GM12878 (cell line): Measurements from ENCODE around the gene ANKS1A. TPM values are rescaled to one million over a fixed set of nuclear protein-coding genes. Genes with fewer than 3 reads are reported as not detected.

ENCODE experiments used
- BRCA1 ChIP-seq: IDR thresholded peaks from 2 replicates; pipeline ENCODE4 v1.6.1; 2011; ENCODE audit warnings: low read depth, low read length, improper control_type of control experiment
- EED ChIP-seq: sonication (generic); IDR thresholded peaks from 2 replicates; pipeline ENCODE4 v1.6.1; 2016; ENCODE audit warnings: antibody characterized with exemption, low read depth
- ELK1 ChIP-seq: IDR thresholded peaks from 2 replicates; pipeline ENCODE4 v1.6.1; 2012; ENCODE audit warnings: low read depth, low read length, improper control_type of control experiment
- ETV6 ChIP-seq, 2 experiments: fragments of 450-650 bp in 1 of 2; IDR thresholded peaks in 1 of 2; conservative IDR thresholded peaks in 1 of 2; 2 replicates each; pipeline ENCODE4 v1.6.1; 2014; ENCODE audit warnings: antibody characterized with exemption in 1 of 2, borderline replicate concordance in 1 of 2, low read depth in 1 of 2, mild to moderate bottlenecking in 1 of 2, moderate library complexity in 1 of 2
- EZH2 ChIP-seq: IDR thresholded peaks from 2 replicates; pipeline ENCODE4 v1.6.1; 2012; ENCODE audit warnings: low read depth, mild to moderate bottlenecking, control low read depth, inconsistent platforms, low read length, borderline replicate concordance; ENCODE audit not compliant: control insufficient read depth
- GATAD2B ChIP-seq: fragments of 450-650 bp; conservative IDR thresholded peaks from 2 replicates; pipeline ENCODE4 v1.6.1; 2017; ENCODE audit warnings: low read depth, mild to moderate bottlenecking, moderate library complexity
- HDAC2 ChIP-seq: fragments of 200-600 bp; sonication (generic); IDR thresholded peaks from 2 replicates; pipeline ENCODE4 v1.6.1; 2017
- HDGF ChIP-seq: fragments of 450-650 bp; IDR thresholded peaks from 2 replicates; pipeline ENCODE4 v1.6.1; 2016; ENCODE audit warnings: antibody characterized with exemption
- MTA2 ChIP-seq: fragments of 450-650 bp; IDR thresholded peaks from 2 replicates; pipeline ENCODE4 v1.6.1; 2016; ENCODE audit warnings: low read depth, mild to moderate bottlenecking, moderate library complexity
- NKRF ChIP-seq: fragments of 450-650 bp; conservative IDR thresholded peaks from 2 replicates; pipeline ENCODE4 v1.6.1; 2017; ENCODE audit warnings: mild to moderate bottlenecking, moderate library complexity
- PBX3 ChIP-seq: IDR thresholded peaks from 2 replicates; pipeline ENCODE4 v1.6.1; 2011; ENCODE audit warnings: mild to moderate bottlenecking, low read depth, low read length, moderate library complexity; ENCODE audit not compliant: insufficient replicate concordance
- RBBP5 ChIP-seq: fragments of 200-600 bp; sonication (generic); conservative IDR thresholded peaks from 2 replicates; pipeline ENCODE4 v1.6.1; 2016
- RCOR1 ChIP-seq: conservative IDR thresholded peaks from 2 replicates; pipeline ENCODE4 v1.6.1; 2012; ENCODE audit warnings: low read depth, low read length, improper control_type of control experiment
- SIN3A ChIP-seq: IDR thresholded peaks from 2 replicates; pipeline ENCODE4 v1.6.1; 2012; ENCODE audit warnings: low read depth, low read length, improper control_type of control experiment
- SRF ChIP-seq, 2 experiments: IDR thresholded peaks; 2 replicates each; pipeline ENCODE4 v1.6.1; 2011; ENCODE audit warnings: low read depth in 2 of 2, low read length in 2 of 2, mild to moderate bottlenecking in 1 of 2, moderate library complexity in 1 of 2
- SUPT20H ChIP-seq: IDR thresholded peaks from 2 replicates; pipeline ENCODE4 v1.6.1; 2011; ENCODE audit warnings: low read depth, mild to moderate bottlenecking, low read length, moderate library complexity, borderline replicate concordance; ENCODE audit not compliant: control insufficient read depth
- YBX1 ChIP-seq: fragments of 450-650 bp; IDR thresholded peaks from 2 replicates; pipeline ENCODE4 v1.6.1; 2016; ENCODE audit warnings: antibody characterized with exemption
- ZNF384 ChIP-seq: IDR thresholded peaks from 2 replicates; pipeline ENCODE4 v1.6.1; 2012; ENCODE audit warnings: low read depth, mild to moderate bottlenecking, low read length, improper control_type of control experiment, borderline replicate concordance
- ZNF592 ChIP-seq: fragments of 450-650 bp; IDR thresholded peaks from 2 replicates; pipeline ENCODE4 v1.6.1; 2017; ENCODE audit warnings: mild to moderate bottlenecking, moderate library complexity
- ZSCAN29 ChIP-seq: fragments of 450-650 bp; IDR thresholded peaks from 2 replicates; pipeline ENCODE4 v1.6.1; 2017; ENCODE audit warnings: mild to moderate bottlenecking, moderate library complexity
- polyA plus RNA-seq, 11 experiments: library from polyadenylated mRNA; depleted of rRNA in 4 of 11; unstranded in 6 of 11; stranded (reverse) in 5 of 11; fragments of >200 nt; fragmentation: Nextera tagmentation in 4 of 11; fragmentation: Illumina TruSeq in 1 of 11; extraction: Ambion mirVana in 4 of 11; extraction: Trizol in 1 of 11; gene quantifications; 1 replicate in 1 of 11; 2 replicates in 10 of 11; pipeline versions ENCODE4 v1.2.1 to v1.2.3, GENCODE V29; 2011 to 2016; ENCODE audit warnings: inconsistent platforms in 2 of 11, missing spikeins in 2 of 11, low read depth in 1 of 11
- total RNA-seq, 4 experiments: library from RNA; depleted of rRNA in 3 of 4; stranded (reverse); fragments of >200 nt in 3 of 4; fragmentation: Illumina TruSeq in 1 of 4; extraction: Trizol in 1 of 4; gene quantifications; 2 replicates each; pipeline versions ENCODE4 v1.2.1 to v1.2.3, GENCODE V29; 2013 to 2021

ANKS1A gene
- total and polyA plus RNA-seq, 10 of the 15 experiments (the other 5 are each of a cell fraction or from before 2014, with no cell fraction given), result 0.60 to 7.0 (median 3.0) TPM

GRCh38 chr6:34887753-34888513 is 1.1 kb upstream of the ANKS1A start, which contains the start of gene TAF11 (continued):
- peak; percentile 35; the same call in 1 of the 2 replicates for TF ChIP-seq GATAD2B
- TF ChIP-seq RBBP5, result no peak
- no peak for TF ChIP-seq PBX3
- TF ChIP-seq BRCA1, result no peak
- no peak for TF ChIP-seq ZNF592
- TF ChIP-seq EED, result peak; percentile 52
- TF ChIP-seq EZH2, result no peak
- TF ChIP-seq MTA2, result no peak
- no peak for TF ChIP-seq HDAC2
- no peak for TF ChIP-seq SUPT20H
- TF ChIP-seq SRF (IDR thresholded peaks at IDR 0.05; ENCODE audit: low read depth in 2 of 2, low read length in 2 of 2), result peak in 1 of 2 experiments; percentile 90; a peak in 2 of 4 replicates
- no peak for TF ChIP-seq YBX1
- 0 out of 2 replicates have a peak, but pooled peaks have one; percentile 48 for TF ChIP-seq RCOR1
- TF ChIP-seq ZNF384, result 0 out of 2 replicates have a peak, but pooled peaks have one; percentile 17
- peak; percentile 90 for TF ChIP-seq ELK1
- no peak for TF ChIP-seq HDGF
- peak; percentile 93 for TF ChIP-seq SIN3A
- TF ChIP-seq ZSCAN29, result no peak
- 0 out of 4 replicates have a peak, but pooled peaks of 1 of the 2 experiments have one; percentile 22 for TF ChIP-seq ETV6 (conservative IDR thresholded peaks at IDR 0.05 in 1 of 2, IDR thresholded peaks at IDR 0.05 in 1 of 2; ENCODE audit: borderline replicate concordance in 1 of 2, low read depth in 1 of 2)
- peak; percentile 83 for TF ChIP-seq NKRF
